ENCODE results near the gene MRPL45. TPM values are rescaled to one million over a fixed set of nuclear protein-coding genes. Genes with fewer than 3 reads are reported as not detected.

The MRPL45 gene
- total RNA-seq, 2 donors from 2014 or later: 28.3 to 28.6 TPM

- no peak for ATAC-seq
- intact Hi-C loops (cut with DNase I, micrococcal nuclease): no loop called here
- no peak for DNase-seq
These were observed 42.9 kb downstream of the MRPL45 start for GRCh38 chr17:38339891-38340290.

- intact Hi-C loops (cut with DNase I, micrococcal nuclease): no loop called here
- ATAC-seq: peak; percentile 66
These were observed 44.2 kb downstream of the MRPL45 start for GRCh38 chr17:38341035-38341721.

GRCh38 chr17:38342886-38343607 lies 46.1 kb downstream of the MRPL45 start:
- DNase-seq: no peak
- no peak for ATAC-seq
- intact Hi-C loops (cut with DNase I, micrococcal nuclease): no loop called here

More at GRCh38 chr17:38341035-38341721, 44.2 kb downstream of the MRPL45 start:
- DNase-seq: peak; percentile 38 to 67

GRCh38 chr17:38343608-38344419 lies 46.8 kb downstream of the MRPL45 start, which contains the start of gene GPR179:
TSS of gene GPR179 (minus strand) at chr17:38343956. CDS start at chr17:38343789, 167 bp downstream.
- no peak for DNase-seq
- ATAC-seq: no peak
- intact Hi-C loops (cut with DNase I, micrococcal nuclease): no loop called here

- ATAC-seq: no peak
- no peak for DNase-seq
- intact Hi-C loops (cut with DNase I, micrococcal nuclease): no loop called here
These were observed 47.4 kb downstream of the MRPL45 start for GRCh38 chr17:38344420-38344745.

- ATAC-seq: no peak
- intact Hi-C loops (cut with DNase I, micrococcal nuclease): loop anchor here in 1 of 2 donors (5.0 kb wide), 1 partner anchor 72 kb away; no protein-coding TSS in a partner anchor
These were observed 48.8 kb downstream of the MRPL45 start for GRCh38 chr17:38345743-38346142.

GRCh38 chr17:38349097-38349730 lies 52.2 kb downstream of the MRPL45 start:
- intact Hi-C loops (cut with DNase I, micrococcal nuclease): loop anchor here (2.0 to 5.0 kb wide), 2 partner anchors 66 to 68 kb away; no protein-coding TSS in a partner anchor
- ATAC-seq: peak; percentile 58

More at GRCh38 chr17:38345743-38346142, 48.8 kb downstream of the MRPL45 start:
- no peak for DNase-seq

GRCh38 chr17:38350035-38350434 lies 53.1 kb downstream of the MRPL45 start:
- ATAC-seq: no peak
- intact Hi-C loops (cut with DNase I, micrococcal nuclease): no loop called here
- DNase-seq: no peak

More at GRCh38 chr17:38349097-38349730, 52.2 kb downstream of the MRPL45 start:
- peak; percentile 77 to 91 for DNase-seq

GRCh38 chr17:38351412-38352222 lies 54.6 kb downstream of the MRPL45 start, which contains the start of gene SOCS7:
TSS of gene SOCS7 (plus strand) at chr17:38351844. CDS start at chr17:38352053, 209 bp downstream.
- DNase-seq (peak; percentile 93 to 97), ATAC-seq (peak; percentile 92)
- intact Hi-C loops (cut with DNase I, micrococcal nuclease): no loop called here

GRCh38 chr17:38352245-38353085 lies 55.5 kb downstream of the MRPL45 start:
- DNase-seq: peak; percentile 29 to 48
- peak; percentile 18 for ATAC-seq
- intact Hi-C loops (cut with DNase I, micrococcal nuclease): no loop called here

- DNase-seq (peak in 1 of 2 donors; percentile 5), ATAC-seq (no peak)
- intact Hi-C loops (cut with DNase I, micrococcal nuclease): no loop called here
These were observed 56.2 kb downstream of the MRPL45 start for GRCh38 chr17:38353086-38353604.

- DNase-seq: no peak
- ATAC-seq: no peak
- intact Hi-C loops (cut with DNase I, micrococcal nuclease): no loop called here
These were observed 56.7 kb downstream of the MRPL45 start for GRCh38 chr17:38353668-38354067.

GRCh38 chr17:38354466-38354865 lies 57.5 kb downstream of the MRPL45 start:
- ATAC-seq: no peak
- DNase-seq: no peak
- intact Hi-C loops (cut with DNase I, micrococcal nuclease): no loop called here

- intact Hi-C loops (cut with DNase I, micrococcal nuclease): no loop called here
- no peak for DNase-seq
- no peak for ATAC-seq
These were observed 58.3 kb downstream of the MRPL45 start for GRCh38 chr17:38355251-38355650.

- ATAC-seq: no peak
- intact Hi-C loops (cut with DNase I, micrococcal nuclease): no loop called here
These were observed 60.6 kb downstream of the MRPL45 start for GRCh38 chr17:38357486-38358123.

More at GRCh38 chr17:38357486-38358123, 60.6 kb downstream of the MRPL45 start:
- DNase-seq: no peak
